Stimulated activated CD4-positive, alpha-beta T cell treated with anti-CD3 and anti-CD28 coated beads, Interleukin-4, amount 100 ng/mL, for 1 hour (primary cell): ENCODE data around the gene FAP.
A peak's percentile ranks its signal among the peaks of the same experiment; 100 is the strongest.

Experiments
- DNase-seq: peaks from one replicate; pipeline ENCODE4 v3.0.0-alpha.2; 2020

Gene FAP

DNA sequence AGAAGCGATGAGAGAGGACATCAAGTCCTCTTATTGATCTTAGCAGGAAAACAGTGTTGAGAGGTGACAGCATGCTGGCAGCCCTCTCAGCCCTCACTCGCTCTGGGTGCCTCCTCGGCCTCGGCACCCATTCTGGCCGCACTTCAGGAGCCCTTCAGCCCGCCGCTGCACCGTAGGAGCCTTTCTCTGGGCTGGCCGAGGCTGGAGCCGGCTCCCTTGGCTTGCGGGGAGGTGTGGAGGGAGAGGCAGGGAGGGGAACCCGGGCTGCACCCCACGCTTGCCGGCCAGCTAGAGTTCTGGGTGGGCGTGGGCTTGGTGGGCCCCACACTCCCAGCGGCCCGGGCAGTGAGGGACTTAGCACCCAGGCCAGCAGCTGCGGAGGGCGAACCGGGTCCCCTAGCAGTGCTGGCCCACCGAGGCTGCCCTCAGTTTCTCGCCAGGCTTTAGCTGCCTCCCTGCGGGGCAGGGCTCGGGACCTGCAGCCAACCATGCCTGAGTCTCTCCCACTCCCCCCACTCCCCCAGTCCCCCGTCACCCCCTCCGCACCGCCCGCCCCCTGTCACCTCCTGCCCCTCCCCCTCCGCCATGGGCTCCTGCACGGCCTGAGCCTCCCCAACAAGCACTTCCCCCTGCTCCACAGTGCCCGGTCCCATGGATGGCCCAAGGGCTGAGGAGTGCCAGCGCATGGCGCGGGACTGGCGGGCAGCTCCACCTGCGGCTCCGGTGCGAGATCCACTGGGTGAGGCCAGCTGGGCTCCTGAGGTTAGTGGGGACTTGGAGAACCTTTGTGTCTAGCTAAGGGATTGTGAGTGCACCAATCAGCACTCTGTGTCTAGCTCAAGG lies 8.4 kb downstream of the FAP start:
- DNase-seq, result no peak

DNA sequence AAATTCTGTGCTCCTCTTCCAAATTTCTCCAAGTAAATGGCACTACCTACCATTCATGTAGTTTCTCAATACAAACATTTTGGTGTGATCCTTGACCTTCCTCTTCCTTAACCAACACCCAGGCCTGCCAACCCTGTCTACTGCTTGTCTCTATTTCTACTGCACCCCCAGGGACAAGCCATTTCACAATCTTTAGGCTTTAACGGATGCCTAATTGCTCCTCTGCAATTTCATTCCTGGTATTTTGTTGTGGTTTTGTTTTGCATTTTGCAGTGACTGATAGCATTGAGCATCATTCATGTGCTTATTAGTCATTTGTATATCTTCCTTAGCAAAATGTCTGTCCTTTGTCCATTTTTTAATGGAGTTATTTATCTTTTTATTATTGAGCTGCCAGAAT lies 10.0 kb downstream of the FAP start:
- DNase-seq, result no peak

DNA sequence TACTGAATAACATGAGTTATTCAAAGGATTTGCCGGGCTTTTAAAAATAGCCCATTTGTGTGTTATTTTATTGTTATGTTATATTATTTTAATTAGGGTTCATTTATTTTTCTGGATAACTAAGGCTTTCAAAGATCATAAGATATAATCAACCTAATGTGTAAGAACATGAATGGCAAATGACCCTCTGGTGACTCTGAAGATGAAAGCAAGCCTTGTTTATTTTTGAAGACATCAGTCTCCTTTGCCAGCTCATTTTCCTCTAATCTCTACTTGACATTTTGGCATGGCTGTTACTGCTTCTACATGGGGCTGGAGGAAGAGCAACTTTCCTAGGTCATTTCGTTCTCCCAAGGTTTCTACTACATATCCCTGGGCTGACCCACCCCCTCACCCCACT lies 10.6 kb downstream of the FAP start:
- DNase-seq, result no peak

DNA sequence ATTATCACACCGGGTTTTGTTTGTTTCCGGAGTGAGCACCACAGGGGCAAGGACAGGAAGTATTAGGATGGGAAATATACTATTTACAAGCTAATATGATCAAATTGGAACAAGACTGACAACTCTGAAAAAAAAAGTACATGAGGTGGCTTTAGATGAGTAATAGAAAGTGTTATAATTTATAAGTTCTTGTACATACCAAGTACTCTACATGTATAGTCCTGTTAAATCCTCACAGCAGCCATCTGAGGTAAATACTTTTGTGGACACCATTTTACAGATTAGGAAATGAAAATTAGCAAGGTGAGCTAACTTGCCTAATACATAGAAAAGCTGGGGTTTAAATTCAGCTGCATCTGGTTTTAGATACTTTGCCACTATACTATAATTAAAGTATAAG lies 11.2 kb downstream of the FAP start:
- no peak for DNase-seq

DNA sequence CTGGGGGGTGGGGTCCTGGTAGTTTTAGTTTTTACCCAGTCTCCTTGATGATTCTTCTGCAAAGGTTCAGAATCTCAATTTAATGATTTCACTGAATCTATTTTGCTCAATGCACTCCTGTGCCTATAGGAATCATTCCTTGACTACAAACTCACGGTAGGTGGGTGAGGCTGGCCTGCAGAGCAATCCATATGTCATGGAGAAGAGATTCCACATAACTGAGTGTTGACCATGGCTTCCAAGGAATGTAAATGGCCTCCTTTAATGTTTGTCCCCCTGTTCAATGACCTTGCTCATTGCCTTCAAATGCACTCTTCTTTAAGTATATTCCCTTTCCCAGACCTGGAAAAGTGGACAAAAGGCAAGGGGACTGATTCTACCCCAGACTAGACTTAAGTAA lies 12.5 kb downstream of the FAP start:
- no peak for DNase-seq

DNA sequence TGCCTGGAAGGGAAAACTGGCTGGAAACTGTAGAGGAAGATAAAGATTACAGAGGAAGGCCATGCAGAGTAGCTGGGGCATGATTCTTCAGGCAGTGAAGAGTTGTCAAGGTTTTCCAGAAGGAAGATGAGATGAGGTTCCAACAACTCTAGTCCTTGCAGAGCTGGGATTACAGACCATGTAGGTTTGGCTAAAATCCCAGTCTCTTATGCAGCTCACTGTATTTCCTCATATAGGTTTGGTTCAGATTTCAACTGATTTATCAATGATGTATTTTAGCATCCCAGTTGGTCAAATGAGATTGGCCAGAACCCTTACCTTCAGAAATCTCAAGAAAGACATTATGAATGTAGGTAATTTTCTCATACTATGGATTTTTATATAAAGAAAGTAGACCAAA lies 16.4 kb downstream of the FAP start:
- no peak for DNase-seq

DNA sequence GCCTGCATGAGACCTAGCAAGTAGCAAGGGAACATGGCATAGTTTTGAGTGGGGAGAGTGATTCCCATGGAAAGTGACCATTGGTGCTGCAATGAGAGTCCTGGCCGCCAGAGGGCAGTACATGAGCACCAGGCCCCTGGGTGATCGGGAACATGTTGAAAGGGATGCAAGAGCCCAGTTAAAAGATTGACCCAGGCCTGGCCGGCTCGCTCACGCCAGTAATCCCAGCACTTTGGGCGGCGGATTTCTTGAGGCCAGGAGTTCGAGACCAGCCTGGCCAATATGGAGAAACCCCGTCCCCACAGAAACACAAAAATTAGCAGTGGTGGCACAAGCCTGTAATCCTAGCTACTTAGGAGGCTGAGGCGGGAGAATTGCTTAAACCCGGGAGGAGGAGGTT lies 22.2 kb downstream of the FAP start:
- DNase-seq, result peak; percentile 55

DNA sequence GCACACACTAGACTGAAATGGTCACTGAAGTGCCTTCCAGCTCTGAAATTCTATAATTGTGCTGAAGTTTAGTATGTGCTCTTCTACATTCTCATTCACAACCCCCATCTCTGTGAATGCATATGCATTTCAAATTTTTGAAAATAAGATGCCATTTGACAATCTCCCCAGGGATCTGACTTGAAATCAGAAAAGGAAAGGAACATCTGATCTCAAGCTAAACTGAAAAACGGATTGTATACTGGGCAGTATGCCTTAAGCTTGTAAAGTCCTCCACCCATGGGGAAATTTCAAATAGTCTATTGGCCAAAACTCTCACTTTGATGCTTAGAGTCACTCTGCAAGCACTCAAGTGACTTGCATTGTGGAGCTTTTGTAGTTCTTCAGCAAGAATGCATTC lies 22.9 kb downstream of the FAP start:
- no peak for DNase-seq

DNA sequence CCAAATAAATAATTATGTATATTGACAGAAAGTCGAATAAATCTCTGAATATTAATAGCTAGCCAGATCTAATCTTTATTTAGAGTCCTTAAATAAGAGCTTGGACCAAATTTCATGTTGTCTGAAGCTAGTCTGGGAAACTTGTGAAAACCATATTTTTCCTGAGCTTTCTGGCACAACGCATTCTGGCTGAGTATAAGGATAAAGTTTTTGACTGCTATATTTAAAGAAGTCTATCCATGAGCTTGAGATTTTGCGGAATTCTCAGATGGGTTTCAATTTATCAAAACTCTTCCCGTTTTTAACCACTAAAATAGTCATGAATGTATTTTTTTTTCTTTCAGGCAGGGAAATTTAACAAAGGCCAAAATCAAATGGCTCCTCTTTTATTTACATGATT lies 23.8 kb downstream of the FAP start:
- no peak for DNase-seq

DNA sequence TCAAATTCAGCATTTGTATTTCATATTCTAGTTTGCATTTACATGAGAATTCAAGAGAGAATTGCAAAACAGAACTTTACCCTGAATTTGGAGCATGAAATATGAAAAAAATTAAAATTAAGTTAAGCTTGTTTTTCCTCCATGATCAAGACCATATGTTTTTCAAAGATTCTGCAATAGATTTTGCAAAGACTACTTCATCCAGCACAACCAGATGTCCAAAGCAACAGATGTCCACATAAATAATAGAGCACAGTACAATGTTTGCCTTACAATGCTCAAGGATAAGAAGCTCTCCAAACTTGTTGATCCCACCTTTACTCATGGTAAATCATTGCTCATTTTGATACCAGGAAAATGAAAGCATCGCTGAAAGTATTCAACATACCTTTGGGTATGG lies 25.6 kb downstream of the FAP start:
- DNase-seq, result no peak

DNA sequence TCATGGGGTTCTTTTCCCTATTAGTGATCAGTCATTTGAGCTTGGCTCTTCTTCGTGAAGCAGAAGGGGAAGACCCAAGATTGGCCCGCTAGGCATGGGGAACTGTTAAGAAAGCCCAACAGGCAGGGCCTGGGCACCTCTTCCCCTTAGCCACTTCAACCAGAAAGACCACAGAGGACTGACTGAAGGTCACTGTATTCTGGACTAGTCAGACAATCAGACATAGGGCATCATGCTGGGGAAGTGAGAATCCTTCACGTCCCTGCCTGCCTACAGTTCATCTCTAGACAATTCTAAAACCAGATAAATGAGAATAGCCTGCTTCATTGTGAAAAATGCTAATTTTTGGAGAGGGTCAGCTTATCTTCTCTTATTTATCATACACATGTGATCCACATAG lies 28.1 kb downstream of the FAP start:
- DNase-seq, result no peak

DNA sequence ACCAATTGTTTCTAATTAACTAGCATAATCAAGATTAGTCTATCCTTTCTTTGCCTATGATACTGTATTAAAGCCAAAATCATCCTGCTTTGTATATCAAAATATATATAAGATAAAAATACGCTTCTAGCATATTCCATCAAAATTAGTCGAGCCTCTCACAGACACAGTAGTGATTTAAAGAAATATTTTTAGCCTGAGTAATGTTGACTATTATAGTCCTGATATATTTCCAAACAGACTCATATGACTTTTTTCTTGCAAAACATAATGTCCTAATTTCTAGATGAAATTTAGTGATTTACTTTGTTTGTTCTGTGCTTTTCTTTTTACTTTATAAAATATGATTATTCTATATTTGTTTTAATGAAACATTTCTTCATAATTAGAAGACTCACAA lies 30.9 kb downstream of the FAP start:
- no peak for DNase-seq

DNA sequence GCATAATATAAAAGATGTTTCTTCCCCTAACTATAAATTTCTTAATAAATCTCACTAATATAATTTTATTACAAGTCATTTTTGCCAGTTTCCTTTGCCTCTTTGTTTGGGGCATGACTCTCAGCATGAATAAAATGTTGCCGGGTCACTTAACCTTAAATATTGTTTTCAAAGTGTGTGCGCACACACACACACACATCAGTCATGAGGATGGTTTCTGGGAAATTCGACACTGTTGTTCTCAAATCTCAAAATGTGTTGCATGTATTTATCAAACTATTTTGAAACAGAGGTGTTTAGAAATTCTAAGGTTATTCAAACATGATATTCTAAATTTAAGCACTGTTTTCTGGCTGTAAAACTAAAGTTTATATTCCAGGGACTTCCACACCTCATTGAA lies 31.5 kb downstream of the FAP start:
- no peak for DNase-seq

DNA sequence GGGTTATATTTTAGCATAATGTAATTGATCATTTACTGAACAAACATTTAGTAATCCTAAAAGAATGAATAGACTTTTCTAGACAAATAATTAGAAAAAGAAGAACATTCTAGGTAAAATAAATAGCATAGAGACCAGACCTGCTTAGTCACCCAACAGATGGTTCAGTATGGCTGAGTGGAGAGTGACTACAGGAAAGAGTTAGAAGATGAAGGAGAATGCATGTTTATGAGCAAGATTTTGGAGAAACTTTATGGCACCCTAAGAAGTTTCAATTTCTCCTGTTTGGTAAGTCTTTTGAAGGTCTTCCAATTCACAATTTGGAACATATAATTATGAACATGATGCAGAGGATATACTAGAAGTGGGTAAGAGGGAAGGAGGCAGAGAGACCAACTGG lies 32.9 kb downstream of the FAP start:
- no peak for DNase-seq

DNA sequence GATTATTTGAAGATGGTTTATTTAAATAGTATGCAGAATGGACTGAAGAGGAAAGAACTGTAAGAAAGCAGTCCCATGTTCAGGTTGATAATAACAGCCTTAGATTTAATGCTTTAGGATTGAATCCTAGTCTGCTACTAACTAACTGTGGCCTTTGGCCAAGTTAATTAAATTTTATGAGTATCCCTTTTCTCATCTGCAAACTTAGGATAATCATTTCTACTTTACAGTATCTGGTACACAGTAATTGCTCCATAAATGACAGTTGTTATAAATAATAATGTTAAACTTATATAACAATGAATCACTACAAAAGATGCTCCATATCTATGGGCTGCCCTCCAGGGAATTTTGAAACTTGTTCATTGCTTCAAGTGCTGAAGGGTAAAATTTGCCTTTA lies 41.0 kb downstream of the FAP start:
- no peak for DNase-seq

DNA sequence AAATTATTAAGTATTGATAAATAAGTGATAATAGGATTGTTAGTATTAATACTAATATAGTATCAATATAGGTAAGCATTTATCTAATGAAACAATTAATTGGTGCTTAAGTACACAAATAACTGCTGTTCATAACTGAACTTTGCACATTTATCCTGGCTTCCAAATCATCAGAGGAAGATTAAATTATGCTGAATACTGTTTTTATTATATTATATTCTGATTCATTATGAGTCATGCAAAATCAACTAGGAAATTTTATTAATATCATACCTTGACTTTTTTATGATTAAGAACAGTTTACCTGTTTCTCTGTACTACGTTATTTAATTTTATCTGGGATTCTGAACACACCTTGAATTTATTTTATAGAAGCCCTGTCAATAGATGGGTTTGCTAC lies 42.6 kb downstream of the FAP start:
- DNase-seq, result no peak

DNA sequence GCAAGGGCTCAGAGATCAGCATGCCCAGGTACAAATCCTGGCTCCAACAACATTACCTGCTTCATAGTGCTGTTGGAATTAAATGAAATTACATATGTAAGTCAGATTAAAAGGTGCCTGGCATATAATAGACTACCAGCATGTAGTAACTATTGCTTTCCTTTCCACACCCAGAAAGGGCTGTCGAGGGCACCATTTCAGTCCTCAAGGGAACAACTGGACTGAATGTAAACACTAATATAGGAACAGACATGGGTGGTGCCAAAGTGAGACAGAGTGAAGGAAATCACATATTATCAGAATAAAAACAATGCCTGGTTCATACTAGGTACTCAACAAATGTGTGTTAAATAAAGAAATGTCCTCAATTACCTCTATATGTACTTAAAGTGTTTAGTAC lies 43.3 kb downstream of the FAP start:
- DNase-seq, result no peak

DNA sequence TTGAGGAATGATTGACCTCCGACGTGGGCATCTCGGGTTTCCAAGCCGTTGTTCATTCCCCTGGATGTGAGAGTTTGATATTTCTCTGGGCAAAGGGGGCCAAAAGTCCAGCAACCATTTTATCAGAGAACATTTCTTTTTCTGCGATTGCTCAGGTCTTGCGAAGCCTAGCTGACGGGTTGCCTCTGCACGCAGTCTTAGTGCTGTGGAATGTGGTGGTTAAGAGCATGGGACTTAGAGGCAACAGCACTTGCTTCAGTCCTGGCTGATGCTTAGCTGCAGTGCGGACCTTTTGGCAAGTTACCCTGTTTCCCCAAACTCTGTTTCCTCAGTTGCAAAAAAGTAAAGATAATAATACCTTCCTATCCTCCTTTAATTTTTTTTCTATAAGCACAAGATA lies 45.0 kb downstream of the FAP start:
- no peak for DNase-seq

DNA sequence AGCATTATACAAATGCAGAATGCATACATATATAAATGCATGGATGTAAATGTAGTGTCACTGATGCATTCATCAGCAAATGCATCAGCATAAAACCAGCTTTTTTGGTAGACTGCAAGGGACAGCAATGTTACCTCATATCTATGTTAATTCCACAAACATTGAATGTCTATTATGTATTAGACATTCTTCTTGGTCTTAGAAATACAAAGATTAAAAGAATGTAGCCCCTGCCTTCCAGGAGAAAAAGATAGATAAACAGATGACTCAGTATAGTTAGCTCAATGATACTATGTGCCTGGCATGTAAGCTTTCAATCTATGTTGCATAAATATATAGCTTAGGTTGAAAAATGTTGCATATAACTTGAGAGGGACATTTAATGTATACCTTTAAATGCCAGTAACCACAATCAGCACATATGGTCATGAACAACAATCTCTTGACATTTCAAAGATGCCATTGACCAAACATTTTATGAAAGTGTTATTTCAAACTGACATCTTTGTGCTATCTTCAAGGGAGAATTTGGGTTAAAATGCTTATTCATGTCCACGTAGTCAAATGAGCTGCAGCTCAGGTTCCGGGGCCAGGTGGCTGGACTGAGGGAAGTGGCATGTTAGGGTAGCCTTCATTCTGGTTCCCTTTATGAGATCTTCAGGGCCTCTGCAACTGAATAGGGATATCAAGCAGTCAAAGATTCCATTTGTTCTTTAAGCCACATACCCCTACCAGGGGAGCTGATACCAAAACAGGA lies 46.0 kb downstream of the FAP start:
- no peak for DNase-seq

DNA sequence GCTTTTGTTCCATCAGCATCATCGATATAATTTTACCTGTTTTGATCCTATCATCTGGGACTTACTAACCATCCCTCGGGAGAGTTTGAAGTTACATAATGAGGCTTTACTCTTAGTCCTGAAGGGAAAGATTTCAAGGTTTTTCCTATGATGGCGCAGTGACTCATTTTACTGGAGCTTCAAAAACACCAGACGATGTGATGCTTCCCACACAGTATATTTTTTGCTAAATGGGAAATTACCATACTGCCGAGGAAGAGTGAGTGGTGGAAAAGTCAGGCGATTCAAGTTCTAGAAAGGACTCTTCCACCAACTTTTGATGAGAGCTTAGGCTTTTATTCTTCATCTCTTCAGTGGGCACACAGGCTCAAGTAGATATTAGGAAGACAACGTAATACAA lies 46.6 kb downstream of the FAP start:
- DNase-seq, result no peak

DNA sequence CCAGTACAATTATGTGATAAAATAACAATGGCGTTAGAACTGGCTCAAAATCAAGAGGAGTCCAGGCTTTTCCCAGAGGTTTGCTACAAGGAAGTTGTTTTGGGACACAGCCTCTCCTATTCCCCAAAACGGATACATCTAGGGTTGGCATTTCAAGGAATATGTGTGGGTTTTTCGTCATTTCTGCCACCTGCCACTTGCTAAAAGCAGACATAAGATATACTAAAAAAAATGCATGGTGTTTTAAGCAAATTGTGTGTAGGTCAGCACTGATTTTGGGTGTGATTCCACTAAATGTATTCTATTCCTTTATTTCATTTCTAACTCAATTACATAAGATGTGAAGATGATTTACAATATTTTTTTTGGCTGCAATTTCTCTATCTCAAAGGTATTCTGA lies 54.8 kb downstream of the FAP start:
- DNase-seq, result no peak

DNA sequence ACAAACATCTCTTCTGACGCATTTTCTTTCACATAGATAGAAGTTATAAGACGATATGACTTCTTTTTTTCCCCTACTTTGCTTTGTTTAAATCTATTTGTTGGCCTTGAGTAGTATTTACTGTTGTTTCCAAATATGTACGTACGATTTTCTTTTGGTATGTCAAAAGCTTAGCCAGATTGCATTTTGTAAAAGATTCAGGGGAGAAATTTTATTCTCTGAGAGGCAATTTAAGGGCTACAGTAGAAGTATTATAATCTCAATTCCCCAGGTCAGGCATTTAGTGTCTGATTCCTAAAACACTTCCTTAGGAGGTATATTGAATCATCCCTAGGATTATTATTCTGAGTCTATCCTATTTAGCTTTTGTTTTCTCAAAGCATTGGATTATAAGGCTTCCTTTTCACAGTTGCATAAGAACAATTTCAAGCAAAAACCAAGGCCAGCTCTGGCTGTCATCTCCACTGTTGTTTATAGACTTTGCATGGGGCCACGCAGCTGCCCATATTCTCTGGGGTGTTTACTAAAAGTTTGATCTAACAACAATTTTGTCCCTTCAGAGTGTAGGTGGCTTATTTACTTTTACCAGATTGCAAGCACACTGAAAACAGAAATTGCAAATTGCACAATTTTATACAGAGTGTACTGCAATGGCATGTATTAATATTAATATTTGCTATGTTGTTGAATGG lies 57.6 kb downstream of the FAP start:
- no peak for DNase-seq

DNA sequence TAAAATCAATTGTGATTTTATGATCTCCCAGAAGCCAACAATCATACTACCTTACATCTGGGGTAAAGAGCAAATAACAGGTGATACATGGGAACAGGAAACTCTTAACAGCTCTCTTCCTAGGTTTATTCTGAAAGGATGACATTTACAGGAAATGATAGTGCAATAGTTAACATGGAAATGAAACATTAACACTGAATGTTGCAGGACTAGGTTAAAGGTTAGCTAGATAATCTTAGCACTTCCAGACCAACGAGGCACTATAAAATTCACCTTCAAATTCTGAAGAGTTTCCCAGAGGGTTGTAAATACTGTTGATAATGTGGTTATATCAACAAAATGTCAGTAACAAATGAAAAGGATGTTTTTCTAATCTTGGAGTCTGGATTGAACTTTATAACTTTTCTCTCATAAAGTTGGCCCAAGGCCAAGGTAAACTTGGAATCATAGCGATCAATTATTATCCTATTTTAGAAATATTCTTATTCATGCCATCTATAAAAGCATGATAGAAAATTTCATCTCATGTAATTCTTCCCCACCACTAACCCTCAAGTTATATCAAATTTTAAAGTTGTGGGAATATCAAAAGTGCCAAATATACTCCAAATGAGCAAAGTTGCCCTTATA lies 58.3 kb downstream of the FAP start:
- DNase-seq, result no peak

DNA sequence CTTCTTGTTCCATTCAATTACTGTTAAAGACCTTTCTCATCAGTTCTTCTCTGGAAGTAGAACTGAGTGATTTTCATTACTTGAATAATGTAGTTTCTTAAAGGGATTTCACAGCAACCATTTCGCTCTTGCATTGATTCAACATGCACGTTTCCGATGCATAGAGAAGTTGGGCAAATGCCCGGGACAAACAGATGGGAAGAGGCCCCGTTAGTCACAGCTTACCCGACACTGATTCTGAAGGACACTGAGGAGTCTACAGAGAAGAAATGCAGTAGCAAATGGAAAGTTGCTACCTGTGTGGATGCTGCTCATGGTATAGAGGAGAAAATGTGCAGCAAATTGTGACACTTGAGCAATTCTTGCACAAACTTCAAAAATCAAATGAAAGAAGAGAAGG lies 58.9 kb downstream of the FAP start:
- no peak for DNase-seq
